Osteocyte (in vitro differentiated cells): Measurements from ENCODE around the gene TMEM205. TPM values are rescaled to one million over a fixed set of nuclear protein-coding genes. Genes with fewer than 3 reads are reported as not detected.

Experiments used
- DNase-seq: peaks from one replicate; pipeline ENCODE4 v3.0.0; 2021; ENCODE audit warnings: mixed read lengths; ENCODE audit not compliant: unreplicated experiment; ENCODE audit errors: extremely low spot score
- H3K27ac Mint-ChIP-seq: one replicate; pipeline ENCODE4 v1.8.0; 2021; ENCODE audit warnings: mild to moderate bottlenecking, mixed read lengths; ENCODE audit not compliant: unreplicated experiment
- H3K27me3 Mint-ChIP-seq: one replicate; pipeline ENCODE4 v1.8.0; 2021; ENCODE audit warnings: mixed read lengths; ENCODE audit not compliant: unreplicated experiment
- H3K36me3 Mint-ChIP-seq: one replicate; pipeline ENCODE4 v1.8.0; 2021; ENCODE audit warnings: mixed read lengths; ENCODE audit not compliant: unreplicated experiment
- H3K4me1 Mint-ChIP-seq: one replicate; pipeline ENCODE4 v1.8.0; 2021; ENCODE audit warnings: mixed read lengths; ENCODE audit not compliant: unreplicated experiment
- H3K4me3 Mint-ChIP-seq: one replicate; pipeline ENCODE4 v1.8.0; 2021; ENCODE audit warnings: mild to moderate bottlenecking, moderate library complexity, mixed read lengths; ENCODE audit not compliant: unreplicated experiment
- H3K9me3 Mint-ChIP-seq: one replicate; pipeline ENCODE4 v1.8.0; 2021; ENCODE audit warnings: mixed read lengths; ENCODE audit not compliant: unreplicated experiment
- long read RNA-seq: library from polyadenylated mRNA; unstranded; transcript quantifications from one replicate; pipeline ENCODE4 v2.0.0, GENCODE V29; 2021
- total RNA-seq: library from RNA; stranded (reverse); gene quantifications from 2 replicates; pipeline ENCODE4 v1.2.1, GENCODE V29; 2021
- TF ChIP-seq, protein P1 (sequence below): fragments of 200-600 bp; sonication (generic); IDR thresholded peaks from 2 replicates; pipeline ENCODE4 v1.5.0; 2021; ENCODE audit warnings: antibody characterized with exemption, mild to moderate bottlenecking, moderate library complexity

The TMEM205 gene
- total RNA-seq, result 57.4 and 64.1 TPM in 2 replicates
- long read RNA-seq, transcript TMEM205-216 (4 exons, 792 nt), result major isoform, 6 of 14 reads
- long read RNA-seq, partial matches to known transcripts, result 0 of 14 reads
- long read RNA-seq, other reads (novel, unspliced or antisense), result 0 of 14 reads

DNA sequence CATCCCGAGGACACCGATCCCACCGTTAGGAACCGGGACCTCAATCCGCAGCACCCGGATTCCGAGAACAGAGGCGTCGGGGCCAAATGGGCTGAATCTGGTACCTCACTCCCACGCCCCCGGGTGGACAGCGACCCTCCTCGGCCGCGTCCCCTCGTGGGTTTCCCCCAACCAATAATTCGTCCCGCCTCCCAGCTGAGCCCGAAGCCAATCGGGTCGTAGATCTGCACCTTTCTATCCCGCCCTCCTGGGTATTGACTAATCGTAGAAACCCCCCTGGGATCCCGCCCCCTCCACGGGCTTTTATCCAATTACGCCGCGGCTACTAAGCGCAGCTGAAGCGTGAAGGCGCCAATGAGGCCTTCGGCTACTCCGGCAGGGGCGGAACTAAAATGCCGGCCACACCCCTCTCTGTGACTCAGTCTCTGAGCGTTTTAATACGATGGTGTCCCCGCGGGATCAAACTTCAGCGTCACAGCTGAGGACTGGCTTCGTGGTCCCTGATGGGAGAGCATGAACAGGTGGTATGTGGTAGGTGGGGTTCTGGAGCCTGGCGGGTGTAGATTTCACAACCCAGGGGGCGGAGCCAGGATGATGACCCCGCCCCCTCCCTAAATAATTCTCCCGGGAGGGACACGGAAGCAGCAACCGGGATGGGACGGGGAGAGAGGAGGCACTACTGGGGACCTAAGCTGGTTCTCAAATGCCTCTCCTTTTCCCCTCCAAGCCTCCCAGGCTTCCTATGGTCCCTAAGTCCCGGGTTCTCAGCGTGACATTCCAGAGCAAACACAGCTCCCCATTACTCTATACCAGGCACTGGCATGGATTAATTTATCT, at the start of gene TMEM205, which contains the start of gene CCDC159:
TSS of gene TMEM205 (minus strand) at position 165 of the 837 bp plus-strand sequence. CDS start 649 bp downstream, outside the sequence.
TSS of gene CCDC159 (plus strand) at position 416 of the 837 bp plus-strand sequence. CDS start at position 504, 88 bp downstream.
- peak within 1 kb of the TSS; percentile 94 for H3K27ac Mint-ChIP-seq
- peak within 1 kb of the TSS; percentile 91 for H3K4me3 Mint-ChIP-seq
- peaks cover 7% of the 10 kb centered on the region for H3K9me3 Mint-ChIP-seq
- peaks cover 31% of the 10 kb centered on the region for H3K4me1 Mint-ChIP-seq
- H3K36me3 Mint-ChIP-seq, result peaks cover 3% of the 10 kb centered on the region
- peak; percentile 99 for DNase-seq
- no peaks in the 10 kb centered on the region for H3K27me3 Mint-ChIP-seq
- TF ChIP-seq, protein P1, sequence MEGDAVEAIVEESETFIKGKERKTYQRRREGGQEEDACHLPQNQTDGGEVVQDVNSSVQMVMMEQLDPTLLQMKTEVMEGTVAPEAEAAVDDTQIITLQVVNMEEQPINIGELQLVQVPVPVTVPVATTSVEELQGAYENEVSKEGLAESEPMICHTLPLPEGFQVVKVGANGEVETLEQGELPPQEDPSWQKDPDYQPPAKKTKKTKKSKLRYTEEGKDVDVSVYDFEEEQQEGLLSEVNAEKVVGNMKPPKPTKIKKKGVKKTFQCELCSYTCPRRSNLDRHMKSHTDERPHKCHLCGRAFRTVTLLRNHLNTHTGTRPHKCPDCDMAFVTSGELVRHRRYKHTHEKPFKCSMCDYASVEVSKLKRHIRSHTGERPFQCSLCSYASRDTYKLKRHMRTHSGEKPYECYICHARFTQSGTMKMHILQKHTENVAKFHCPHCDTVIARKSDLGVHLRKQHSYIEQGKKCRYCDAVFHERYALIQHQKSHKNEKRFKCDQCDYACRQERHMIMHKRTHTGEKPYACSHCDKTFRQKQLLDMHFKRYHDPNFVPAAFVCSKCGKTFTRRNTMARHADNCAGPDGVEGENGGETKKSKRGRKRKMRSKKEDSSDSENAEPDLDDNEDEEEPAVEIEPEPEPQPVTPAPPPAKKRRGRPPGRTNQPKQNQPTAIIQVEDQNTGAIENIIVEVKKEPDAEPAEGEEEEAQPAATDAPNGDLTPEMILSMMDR, result peak; percentile 19

DNA sequence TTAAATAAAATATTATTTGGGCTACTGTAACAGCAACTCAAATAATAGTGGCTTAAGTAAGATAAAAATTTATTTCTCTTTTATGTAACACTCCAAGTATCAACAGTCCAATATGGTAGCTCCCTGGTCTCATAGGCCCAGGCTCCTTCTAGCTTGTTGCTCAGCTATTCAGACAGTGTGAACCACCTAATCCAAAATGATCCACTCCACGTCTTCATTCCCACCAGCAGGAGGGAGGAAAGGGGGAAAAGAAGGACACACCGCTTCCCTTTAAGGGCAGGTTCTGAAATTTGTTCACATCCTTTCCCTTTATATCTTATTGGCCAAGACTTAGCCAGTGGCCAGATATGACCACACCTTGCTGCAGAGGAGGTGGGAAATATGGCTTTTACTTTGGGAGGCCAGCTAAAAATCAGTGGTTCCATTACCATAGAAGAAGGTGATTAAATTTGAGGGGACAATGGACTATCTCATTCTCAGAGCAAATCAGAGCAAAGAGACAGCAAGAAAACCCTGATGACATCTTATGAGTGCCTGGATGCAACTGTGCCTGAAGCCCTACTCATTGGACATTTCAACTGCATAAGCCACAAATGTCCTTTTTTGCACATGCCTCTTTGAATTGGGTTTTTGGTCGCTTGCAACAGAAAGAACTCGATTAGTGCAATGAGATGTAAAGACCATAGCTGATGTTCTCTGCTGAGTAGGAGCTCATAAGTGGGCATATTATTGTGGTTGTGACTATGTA, 45.0 kb upstream of the TMEM205 start:
- Mint-ChIP-seq H3K4me3 (no peak overlapping the region), H3K4me1 (no peaks in the 10 kb centered on the region), H3K36me3 (no peaks in the 10 kb centered on the region), H3K9me3 (no peaks in the 10 kb centered on the region), H3K27ac (no peak overlapping the region), H3K27me3 (peaks cover 17% of the 10 kb centered on the region)
- TF ChIP-seq, protein P1, result no peak
- DNase-seq, result no peak

DNA sequence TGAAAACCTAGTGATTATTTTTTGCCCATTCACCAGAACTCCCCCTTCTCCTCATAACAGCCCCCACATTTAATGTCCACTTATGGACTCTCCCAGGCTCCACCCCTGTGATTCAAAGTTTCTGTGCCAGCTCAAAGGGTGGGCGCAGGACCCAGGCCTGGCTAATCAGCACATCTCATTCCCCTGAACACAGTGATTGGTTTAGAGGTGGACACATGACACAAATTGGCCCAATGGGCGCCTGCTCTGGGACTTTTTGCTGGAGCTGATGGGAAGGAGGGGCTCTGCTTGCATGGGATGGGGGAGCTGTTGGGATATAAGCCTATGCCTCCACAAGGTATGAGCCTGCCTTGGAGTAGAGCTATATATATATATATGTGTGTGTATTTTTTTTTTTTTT, 44.3 kb upstream of the TMEM205 start:
- Mint-ChIP-seq H3K9me3 (no peaks in the 10 kb centered on the region), H3K4me3 (no peak overlapping the region), H3K4me1 (no peaks in the 10 kb centered on the region), H3K36me3 (no peaks in the 10 kb centered on the region), H3K27me3 (peaks cover 14% of the 10 kb centered on the region), H3K27ac (no peak overlapping the region)
- TF ChIP-seq, protein P1, result no peak
- DNase-seq, result no peak

DNA sequence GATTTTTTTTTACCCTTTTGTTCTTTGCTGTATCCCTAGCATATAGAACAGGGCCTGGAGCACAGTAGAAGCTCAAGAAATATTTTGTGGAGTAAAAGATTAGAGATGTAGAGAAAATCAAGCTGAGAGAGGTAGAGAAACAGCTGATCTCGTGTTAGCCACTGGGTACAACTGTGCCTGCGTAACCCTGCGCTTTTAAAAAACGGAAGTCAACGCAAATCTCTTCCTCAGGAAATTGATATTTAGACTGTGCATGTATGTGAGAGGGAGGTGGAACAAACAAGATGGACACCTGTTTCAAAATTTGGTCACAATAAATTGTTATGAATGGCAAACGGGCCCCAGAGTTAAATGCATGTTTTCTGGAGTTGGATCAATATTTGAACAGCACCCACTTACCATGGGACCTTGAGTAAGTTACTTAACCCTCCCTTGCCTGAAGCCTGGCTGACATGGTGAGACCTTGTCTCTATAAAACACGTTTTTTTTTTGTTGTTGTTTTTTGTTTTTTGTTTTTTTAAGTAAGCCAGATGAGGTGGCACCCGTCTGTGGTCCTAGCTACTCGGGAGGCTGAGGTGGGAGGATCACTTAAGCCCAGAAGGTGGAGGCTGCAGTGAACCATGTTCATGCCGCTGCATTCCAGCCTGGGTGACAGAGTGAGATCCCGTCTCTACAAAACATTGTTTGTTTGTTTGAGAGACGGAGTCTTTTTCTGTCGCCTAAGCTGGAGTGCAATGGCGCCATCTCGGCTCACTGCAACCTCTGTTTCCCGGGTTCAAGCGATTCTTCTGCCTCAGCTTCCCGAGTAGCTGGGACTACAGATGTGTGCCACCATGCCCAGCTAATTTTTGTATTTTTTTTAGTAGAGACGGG, 41.3 kb upstream of the TMEM205 start:
- Mint-ChIP-seq H3K4me3 (no peak overlapping the region), H3K27me3 (peaks cover 4% of the 10 kb centered on the region), H3K9me3 (no peaks in the 10 kb centered on the region), H3K36me3 (no peaks in the 10 kb centered on the region), H3K27ac (no peak overlapping the region), H3K4me1 (peaks cover 7% of the 10 kb centered on the region)
- DNase-seq, result no peak
- TF ChIP-seq, protein P1, result no peak
